K562 (cell line): Measurements from ENCODE around the gene POLDIP3. TPM values are rescaled to one million over a fixed set of nuclear protein-coding genes. Genes with fewer than 3 reads are reported as not detected.
A peak's percentile ranks its signal among the peaks of the same experiment; 100 is the strongest.
"Not testable (repeated sequence)": the region's sequence is repeated elsewhere in the genome, so short reads cannot be mapped to it uniquely, and the experiment has no call there.

ENCODE experiments used
- ATAC-seq: fragments of 200-7000 bp; cut with Tn5 transposase; 3 replicates; pipeline ENCODE4 v1.9.1; 2020; ENCODE audit warnings: moderate library complexity
- BruUV-seq: library from RNA; stranded (reverse); fragments of 400-500 nt; replicated peaks from 2 replicates; lab custom pipeline; 2021; lab: Mats Ljungman, UMichigan
- CTCF ChIA-PET: fragments of 300-600 bp; formaldehyde crosslinking; extraction: SDS; loops from one replicate; lab custom pipeline; 2021; ENCODE audit warnings: low intra/inter-chr PET ratio; lab: Yijun Ruan, JAX
- POLR2A ChIA-PET: fragments of 300-600, 350-650 bp; sonication (Branson Sonifier 250); formaldehyde crosslinking; extraction: SDS; loops from one replicate; lab custom pipeline; 2021; ENCODE audit warnings: antibody characterized with exemption, inconsistent platforms; lab: Yijun Ruan, JAX
- DNase-seq, 4 experiments: peaks; one replicate each; pipeline versions ENCODE4 v3.0.0 to v3.0.0-alpha.2; 2011 to 2018; ENCODE audit warnings: low spot score in 3 of 4, mixed read lengths in 3 of 4; ENCODE audit errors: extremely low read depth in 1 of 4
- FAIRE-seq: peaks from 2 replicates; lab custom pipeline; 2011; peaks lifted over from hg19 to GRCh38; lab: Jason Lieb, UNC
- H2AFZ ChIP-seq: 2 replicates; pipeline ENCODE4 v1.6.0; 2011; ENCODE audit warnings: low read depth, low read length, control low read depth, inconsistent platforms
- H3K27ac ChIP-seq: fragments of 200-600 bp; 3 replicates; pipeline ENCODE4 v1.8.0; 2011; ENCODE audit warnings: low read depth, mild to moderate bottlenecking, control low read depth, inconsistent platforms, low read length, moderate library complexity, mixed read lengths; ENCODE audit errors: extremely low read depth
- H3K27me3 ChIP-seq, 2 experiments: fragments of 300-600 bp in 1 of 2; 2 replicates in 1 of 2; 3 replicates in 1 of 2; pipeline versions ENCODE4 v1.6.0 to v1.8.0; 2011; ENCODE audit warnings: inconsistent platforms in 2 of 2, low read length in 2 of 2, mild to moderate bottlenecking in 1 of 2, mixed read lengths in 1 of 2, moderate library complexity in 1 of 2; ENCODE audit not compliant: control insufficient read depth in 2 of 2, insufficient read depth in 2 of 2
- H3K36me3 ChIP-seq: fragments of 300-600 bp; 3 replicates; pipeline ENCODE4 v1.8.0; 2011; ENCODE audit warnings: mild to moderate bottlenecking, low read length, inconsistent platforms; ENCODE audit not compliant: control insufficient read depth, insufficient read depth
- H3K4me1 ChIP-seq, 2 experiments: fragments of 200-600 bp in 1 of 2; replicated peaks in 1 of 2; 2 replicates in 1 of 2; 3 replicates in 1 of 2; pipeline versions ENCODE4 v1.5.1 to v1.8.0; 2011; ENCODE audit warnings: inconsistent platforms in 2 of 2, low read length in 2 of 2, mild to moderate bottlenecking in 1 of 2, mixed read lengths in 1 of 2, moderate library complexity in 1 of 2; ENCODE audit not compliant: control insufficient read depth in 2 of 2, insufficient read depth in 2 of 2
- H3K4me2 ChIP-seq: 2 replicates; pipeline ENCODE4 v1.6.1; 2011; ENCODE audit warnings: low read length, control low read depth, inconsistent platforms, mixed read lengths; ENCODE audit not compliant: insufficient read depth
- H3K4me3 ChIP-seq: fragments of 200-600 bp; sonication (generic), shearing (Covaris generic); 2 replicates; pipeline ENCODE4 v1.5.1; 2016; ENCODE audit warnings: control low read depth, inconsistent platforms
- H3K79me2 ChIP-seq: fragments of 200-600 bp; 3 replicates; pipeline ENCODE4 v1.8.0; 2011; ENCODE audit warnings: low read length, inconsistent platforms; ENCODE audit not compliant: control insufficient read depth, insufficient read depth
- H3K9ac ChIP-seq, 2 experiments: 2 replicates each; pipeline versions ENCODE4 v1.6.0 to v1.6.1; 2011; ENCODE audit warnings: low read depth in 2 of 2, low read length in 2 of 2, control low read depth in 1 of 2, inconsistent platforms in 1 of 2, mild to moderate bottlenecking in 1 of 2, mixed read lengths in 1 of 2; ENCODE audit not compliant: insufficient read depth in 1 of 2
- H3K9me1 ChIP-seq: one replicate; pipeline ENCODE4 v1.6.0; 2011; ENCODE audit warnings: inconsistent platforms, mild to moderate bottlenecking, low read length, moderate library complexity; ENCODE audit not compliant: control insufficient read depth, insufficient read depth
- H3K9me3 ChIP-seq: replicated peaks from 2 replicates; pipeline ENCODE4 v1.5.1; 2011; ENCODE audit warnings: low read depth, low read length, inconsistent platforms; ENCODE audit not compliant: control insufficient read depth, insufficient read depth
- H4K20me1 ChIP-seq: replicated peaks from 2 replicates; pipeline ENCODE4 v1.6.1; 2011; ENCODE audit warnings: low read length, inconsistent platforms, mixed read lengths; ENCODE audit not compliant: control insufficient read depth, insufficient read depth
- POLR2A ChIP-seq: fragments of 450-650 bp; conservative IDR thresholded peaks from 2 replicates; pipeline ENCODE4 v1.6.1; 2016
- POLR2G ChIP-seq: fragments of 200-400 bp; formaldehyde crosslinking; IDR thresholded peaks from 2 replicates; pipeline ENCODE4 v1.6.1; 2017; ENCODE audit warnings: low read depth, mild to moderate bottlenecking, antibody characterized with exemption, low read length, moderate library complexity
- RBFOX2 ChIP-seq: fragments of 200-400 bp; formaldehyde crosslinking; IDR thresholded peaks from 2 replicates; pipeline ENCODE4 v1.6.1; 2017; ENCODE audit warnings: low read depth, mild to moderate bottlenecking, low read length, moderate library complexity
- WGBS: fragments of 100-300 bp; shearing (Covaris generic); methylation state at CpG from one replicate; pipeline ENCODE4 v1.1.6; 2016; ENCODE audit warnings: low coverage, mixed read lengths; ENCODE audit not compliant: insufficient coverage; ENCODE audit errors: missing lambda C conversion rate; 5-methylcytosine and 5-hydroxymethylcytosine counted together
- in situ Hi-C: fragments of 300-500 bp; cut with MboI; formaldehyde crosslinking; loops from 4 replicates; pipeline ENCODE4 v1.15.0; 2018; ENCODE audit warnings: inconsistent platforms, mixed read lengths
- intact Hi-C: fragments of 100-400 bp; cut with micrococcal nuclease; formaldehyde crosslinking; loops from 2 replicates; pipeline ENCODE4 v1.14.2; 2022
- polyA plus RNA-seq, 8 experiments: library from polyadenylated mRNA; depleted of rRNA in 4 of 8; stranded (reverse) in 5 of 8; unstranded in 3 of 8; fragments of >200 nt; fragmentation: Nextera tagmentation in 2 of 8; fragmentation: Illumina TruSeq in 1 of 8; extraction: Ambion mirVana in 2 of 8; extraction: Trizol in 1 of 8; gene quantifications; 2 replicates each; pipeline versions ENCODE4 v1.2.1 to v1.2.3, GENCODE V29; 2011 to 2014; ENCODE audit warnings: inconsistent platforms in 1 of 8, missing spikeins in 1 of 8
- total RNA-seq, 7 experiments: library from RNA; depleted of rRNA in 6 of 7; stranded (reverse); fragments of >200 nt in 6 of 7; fragmentation: Illumina TruSeq in 2 of 7; extraction: Trizol in 2 of 7; gene quantifications; 2 replicates each; pipeline versions ENCODE4 v1.2.1 to v1.2.3, GENCODE V29; 2011 to 2021; ENCODE audit warnings: low replicate concordance in 1 of 7

The POLDIP3 gene
- total and polyA plus RNA-seq, 9 of the 15 experiments (the other 6 are each of a cell fraction or from before 2014, with no cell fraction given): 14.3 to 53.0 (median 26.3) TPM

- DNase-seq, H3K4me3 ChIP-seq, intact Hi-C loops, H3K27me3 ChIP-seq, in situ Hi-C loops, H4K20me1 ChIP-seq, H2AFZ ChIP-seq, H3K9me1 ChIP-seq, H3K9ac ChIP-seq, H3K27ac ChIP-seq, H3K4me2 ChIP-seq, POLR2A ChIA-PET, CTCF ChIA-PET, H3K9me3 ChIP-seq, H3K79me2 ChIP-seq: not testable (repeated sequence)
- FAIRE-seq (peak; percentile 82), ATAC-seq (peak; percentile 30; the same call in 2 of the 3 replicates)
- Histone ChIP-seq H3K36me3 (peaks cover 43% of the 10 kb centered on the region; the same call in 1 of the 3 replicates), H3K4me1 (peaks cover 0 to 16% of the 10 kb centered on the region in 2 experiments; a peak in 2 of 5 replicates)
- no CpG with 5 or more reads among the region's 1 CpG for WGBS
- TSS peak; percentile 1 for BruUV-seq
Observed at GRCh38 chr22:42574046-42574445, 40.6 kb downstream of the POLDIP3 start.

DNA sequence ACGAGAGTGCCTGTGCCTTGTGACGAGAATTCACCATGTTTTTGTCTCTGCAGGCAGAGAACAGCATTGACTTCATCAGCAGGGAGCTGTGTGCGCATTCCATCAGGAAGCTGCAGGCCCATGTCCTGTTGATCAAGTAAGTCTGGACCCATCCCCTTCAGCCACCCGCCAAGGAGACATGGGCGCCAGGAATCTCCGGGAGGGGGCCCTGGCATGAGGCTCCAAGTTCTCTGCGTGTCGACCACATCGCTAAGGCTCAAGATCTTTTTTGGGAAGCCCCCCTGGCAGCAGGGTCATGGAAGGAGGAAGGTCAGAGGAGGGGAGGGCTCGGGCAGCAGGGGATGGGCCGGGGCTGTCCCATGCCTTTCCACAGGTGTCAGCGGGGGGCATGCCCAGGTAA is 43.6 kb downstream of the POLDIP3 start:
- H4K20me1 ChIP-seq, BruUV-seq, POLR2A ChIA-PET, DNase-seq, H3K4me2 ChIP-seq, H3K9me3 ChIP-seq, H3K9me1 ChIP-seq, H3K27me3 ChIP-seq, CTCF ChIA-PET, ATAC-seq, FAIRE-seq, in situ Hi-C loops, H3K27ac ChIP-seq, H3K4me3 ChIP-seq, intact Hi-C loops, H3K9ac ChIP-seq, H2AFZ ChIP-seq, H3K79me2 ChIP-seq: not testable (repeated sequence)
- peaks cover 0 to 14% of the 10 kb centered on the region in 2 experiments; a peak in 2 of 5 replicates for H3K4me1 ChIP-seq
- H3K36me3 ChIP-seq: peaks cover 28% of the 10 kb centered on the region; the same call in 1 of the 3 replicates
- 88% methylated on average over 7 of the region's 12 CpGs for WGBS
- 0 out of 2 replicates have a peak, but pooled peaks have one; percentile 38 for TF ChIP-seq RBFOX2
- peak; percentile 61; the same call in 1 of the 2 replicates for TF ChIP-seq POLR2A
- TF ChIP-seq POLR2G: 0 out of 2 replicates have a peak, but pooled peaks have one; percentile 41
- TF ChIP-seq, all 486 proteins: peak for 3; not testable (repeated sequence) for 483
